ENCODE results near the gene ADPRH. TPM values are rescaled to one million over a fixed set of nuclear protein-coding genes. Genes with fewer than 3 reads are reported as not detected.
A peak's percentile ranks its signal among the peaks of the same experiment; 100 is the strongest.

ADPRH gene
- total RNA-seq, 1 donor from 2014 or later, result 5.1 TPM

DNA sequence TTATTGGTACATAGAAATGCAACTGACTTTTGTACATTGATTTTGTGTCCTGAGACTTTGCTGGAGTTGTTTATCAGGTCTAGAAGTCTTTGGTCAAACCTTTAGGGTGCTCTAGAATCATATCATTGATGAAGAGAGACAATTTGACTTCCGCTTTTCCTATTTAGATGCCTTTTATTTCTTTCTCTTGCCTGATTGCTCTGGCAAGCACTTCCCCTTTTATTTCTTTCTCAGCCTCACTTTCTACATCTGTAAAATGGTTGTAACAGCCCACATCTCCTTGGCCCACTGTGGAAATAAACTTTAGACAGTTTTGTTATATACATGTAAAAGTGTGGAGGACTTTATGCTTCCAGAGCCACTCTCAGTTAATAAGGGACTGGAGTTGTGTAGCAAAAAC is 32.4 kb downstream of the ADPRH start:
- no peaks in the 10 kb centered on the region for H3K36me3 Mint-ChIP-seq (ENCODE audit: low read depth, unreplicated experiment)
- H3K4me1 Mint-ChIP-seq (ENCODE audit: unreplicated experiment), result no peaks in the 10 kb centered on the region
- no peak for DNase-seq (ENCODE audit: low spot score)
- TF ChIP-seq, protein P1, sequence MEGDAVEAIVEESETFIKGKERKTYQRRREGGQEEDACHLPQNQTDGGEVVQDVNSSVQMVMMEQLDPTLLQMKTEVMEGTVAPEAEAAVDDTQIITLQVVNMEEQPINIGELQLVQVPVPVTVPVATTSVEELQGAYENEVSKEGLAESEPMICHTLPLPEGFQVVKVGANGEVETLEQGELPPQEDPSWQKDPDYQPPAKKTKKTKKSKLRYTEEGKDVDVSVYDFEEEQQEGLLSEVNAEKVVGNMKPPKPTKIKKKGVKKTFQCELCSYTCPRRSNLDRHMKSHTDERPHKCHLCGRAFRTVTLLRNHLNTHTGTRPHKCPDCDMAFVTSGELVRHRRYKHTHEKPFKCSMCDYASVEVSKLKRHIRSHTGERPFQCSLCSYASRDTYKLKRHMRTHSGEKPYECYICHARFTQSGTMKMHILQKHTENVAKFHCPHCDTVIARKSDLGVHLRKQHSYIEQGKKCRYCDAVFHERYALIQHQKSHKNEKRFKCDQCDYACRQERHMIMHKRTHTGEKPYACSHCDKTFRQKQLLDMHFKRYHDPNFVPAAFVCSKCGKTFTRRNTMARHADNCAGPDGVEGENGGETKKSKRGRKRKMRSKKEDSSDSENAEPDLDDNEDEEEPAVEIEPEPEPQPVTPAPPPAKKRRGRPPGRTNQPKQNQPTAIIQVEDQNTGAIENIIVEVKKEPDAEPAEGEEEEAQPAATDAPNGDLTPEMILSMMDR (IDR thresholded peaks at IDR 0.05; ENCODE audit: unreplicated experiment), result no peak
- H3K27ac Mint-ChIP-seq (ENCODE audit: unreplicated experiment), result no peak overlapping the region
- H3K9me3 Mint-ChIP-seq (ENCODE audit: unreplicated experiment), result no peaks in the 10 kb centered on the region
- no peaks in the 10 kb centered on the region for H3K27me3 Mint-ChIP-seq (ENCODE audit: unreplicated experiment)
- no peak overlapping the region for H3K4me3 Mint-ChIP-seq (ENCODE audit: unreplicated experiment)

DNA sequence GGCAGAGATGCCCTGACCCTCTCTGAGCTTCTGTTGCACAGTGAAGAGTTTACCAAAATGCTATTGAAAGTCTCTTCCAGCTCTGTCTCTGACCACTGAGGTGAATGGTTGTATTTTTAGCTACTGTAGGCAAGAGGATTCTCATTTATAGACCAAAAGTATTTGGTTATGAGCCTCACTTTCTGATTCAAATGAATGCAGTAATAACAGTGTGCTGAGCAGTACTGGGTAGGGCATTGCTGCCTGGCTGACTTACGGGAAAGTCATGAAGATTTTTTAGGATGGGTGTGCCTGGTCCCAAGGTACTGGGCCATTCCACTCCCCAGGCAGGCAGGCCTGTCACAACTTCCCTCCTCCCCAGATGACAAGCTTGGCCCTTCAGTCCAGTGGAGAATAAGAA is 33.9 kb downstream of the ADPRH start:
- H3K27me3 Mint-ChIP-seq (ENCODE audit: unreplicated experiment), result peaks cover 1% of the 10 kb centered on the region
- H3K4me3 Mint-ChIP-seq (ENCODE audit: unreplicated experiment), result no peak overlapping the region
- DNase-seq (ENCODE audit: low spot score), result no peak
- H3K4me1 Mint-ChIP-seq (ENCODE audit: unreplicated experiment), result no peaks in the 10 kb centered on the region
- H3K36me3 Mint-ChIP-seq (ENCODE audit: low read depth, unreplicated experiment), result no peaks in the 10 kb centered on the region
- no peak overlapping the region for H3K27ac Mint-ChIP-seq (ENCODE audit: unreplicated experiment)
- TF ChIP-seq, protein P1 (IDR thresholded peaks at IDR 0.05; ENCODE audit: unreplicated experiment), result no peak
- H3K9me3 Mint-ChIP-seq (ENCODE audit: unreplicated experiment), result no peaks in the 10 kb centered on the region

DNA sequence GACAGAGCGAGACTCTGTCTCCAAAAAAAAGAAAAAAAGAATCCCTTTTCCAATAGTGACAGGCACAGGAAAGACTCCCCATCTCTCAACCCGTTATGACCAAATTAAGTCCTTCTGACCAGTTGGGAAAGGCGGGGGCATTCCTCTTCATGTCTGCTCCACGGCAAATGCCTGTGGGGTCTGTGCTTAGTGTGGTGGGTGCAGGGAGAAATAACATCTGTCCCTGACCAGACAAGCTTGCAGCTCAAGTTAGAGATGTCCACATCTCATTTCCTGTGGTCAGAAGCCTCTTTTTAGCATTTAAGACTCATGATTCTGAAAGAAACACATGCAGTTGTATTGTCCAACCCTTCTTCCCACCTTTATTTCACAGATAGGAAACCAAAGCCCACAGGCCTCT is 34.6 kb downstream of the ADPRH start:
- Mint-ChIP-seq H3K9me3 (ENCODE audit: unreplicated experiment) (no peaks in the 10 kb centered on the region), H3K4me1 (ENCODE audit: unreplicated experiment) (peaks cover 3% of the 10 kb centered on the region), H3K4me3 (ENCODE audit: unreplicated experiment) (no peak overlapping the region), H3K36me3 (ENCODE audit: low read depth, unreplicated experiment) (no peaks in the 10 kb centered on the region), H3K27ac (ENCODE audit: unreplicated experiment) (no peak overlapping the region), H3K27me3 (ENCODE audit: unreplicated experiment) (peaks cover 3% of the 10 kb centered on the region)
- DNase-seq (ENCODE audit: low spot score), result no peak
- TF ChIP-seq, protein P1 (IDR thresholded peaks at IDR 0.05; ENCODE audit: unreplicated experiment), result no peak

DNA sequence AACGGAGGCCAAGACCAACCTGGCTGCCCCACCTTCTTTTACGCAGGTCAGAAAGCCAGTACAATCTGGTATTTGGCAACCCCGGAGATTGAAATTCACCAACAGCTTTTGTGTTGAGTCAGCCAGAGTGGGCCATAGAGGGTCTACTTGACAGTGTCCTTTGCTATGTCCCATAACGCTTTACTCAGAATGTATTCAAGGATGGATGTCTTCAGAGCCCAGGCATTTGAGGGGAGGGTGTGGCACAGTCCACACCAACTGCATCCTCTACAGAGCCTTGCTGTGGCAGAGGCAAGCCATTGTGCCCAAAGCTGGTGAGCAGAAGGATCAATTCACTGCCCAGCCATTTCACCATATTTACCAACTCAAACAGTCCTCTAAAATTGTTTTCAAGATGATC is 36.8 kb downstream of the ADPRH start:
- TF ChIP-seq, protein P1 (IDR thresholded peaks at IDR 0.05; ENCODE audit: unreplicated experiment), result no peak
- no peak for DNase-seq (ENCODE audit: low spot score)
- Mint-ChIP-seq H3K27ac (ENCODE audit: unreplicated experiment) (no peak overlapping the region), H3K9me3 (ENCODE audit: unreplicated experiment) (no peaks in the 10 kb centered on the region), H3K36me3 (ENCODE audit: low read depth, unreplicated experiment) (no peaks in the 10 kb centered on the region), H3K4me1 (ENCODE audit: unreplicated experiment) (peaks cover 5% of the 10 kb centered on the region), H3K27me3 (ENCODE audit: unreplicated experiment) (peaks cover 3% of the 10 kb centered on the region), H3K4me3 (ENCODE audit: unreplicated experiment) (no peak overlapping the region)

DNA sequence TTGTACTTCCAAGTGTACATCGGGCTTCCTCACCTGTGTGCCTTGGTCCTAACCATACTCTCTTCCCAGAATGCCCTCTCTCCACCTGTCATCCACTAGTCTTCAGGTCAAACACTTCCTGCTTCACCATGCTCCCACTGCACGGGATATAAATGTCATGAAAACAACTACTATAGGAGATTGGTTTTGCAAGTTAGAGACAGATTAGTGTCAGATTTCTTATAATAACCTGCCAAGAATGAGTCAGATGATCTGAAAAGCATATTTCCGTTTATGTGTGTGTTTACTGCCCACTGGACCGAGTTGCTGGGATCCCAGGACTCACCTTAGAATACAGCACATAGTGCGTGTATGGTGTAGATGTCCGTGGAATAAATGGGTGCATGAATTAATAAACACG is 39.8 kb downstream of the ADPRH start:
- DNase-seq (ENCODE audit: low spot score), result no peak
- TF ChIP-seq, protein P1 (IDR thresholded peaks at IDR 0.05; ENCODE audit: unreplicated experiment), result no peak
- Mint-ChIP-seq H3K27me3 (ENCODE audit: unreplicated experiment) (peaks cover 3% of the 10 kb centered on the region), H3K9me3 (ENCODE audit: unreplicated experiment) (no peaks in the 10 kb centered on the region), H3K4me1 (ENCODE audit: unreplicated experiment) (peaks cover 5% of the 10 kb centered on the region), H3K27ac (ENCODE audit: unreplicated experiment) (peak overlapping the region; percentile 64), H3K36me3 (ENCODE audit: low read depth, unreplicated experiment) (no peaks in the 10 kb centered on the region), H3K4me3 (ENCODE audit: unreplicated experiment) (no peak overlapping the region)

Data from endothelial cell (in vitro differentiated cells).